ENCODE results near the gene MALT1.

Gene MALT1

GRCh38 chr18:58694720-58695468 is 23.6 kb downstream of the MALT1 start:
- H3K4me3 ChIP-seq (ENCODE audit: low read depth, low read length), result no peak overlapping the region
- no peak for DNase-seq (ENCODE audit: low read depth)
- TF ChIP-seq MYC (IDR thresholded peaks at IDR 0.05; ENCODE audit: low read depth, low read length) (no peak), POLR2A (IDR thresholded peaks at IDR 0.05; ENCODE audit: extremely low read depth, insufficient read length) (no peak), MAX (IDR thresholded peaks at IDR 0.05; ENCODE audit: low read depth, low read length) (no peak), CTCF (IDR thresholded peaks at IDR 0.05; ENCODE audit: low read depth, low read length) (no peak)

GRCh38 chr18:58695772-58696171 is 24.5 kb downstream of the MALT1 start:
- no peak for DNase-seq (ENCODE audit: low read depth)
- no peak for TF ChIP-seq POLR2A (IDR thresholded peaks at IDR 0.05; ENCODE audit: extremely low read depth, insufficient read length)
- TF ChIP-seq MYC (IDR thresholded peaks at IDR 0.05; ENCODE audit: low read depth, low read length), result no peak
- TF ChIP-seq MAX (IDR thresholded peaks at IDR 0.05; ENCODE audit: low read depth, low read length), result no peak
- no peak for TF ChIP-seq CTCF (IDR thresholded peaks at IDR 0.05; ENCODE audit: low read depth, low read length)
- H3K4me3 ChIP-seq (ENCODE audit: low read depth, low read length), result no peak overlapping the region

GRCh38 chr18:58697146-58697545 is 25.9 kb downstream of the MALT1 start:
- TF ChIP-seq MAX (IDR thresholded peaks at IDR 0.05; ENCODE audit: low read depth, low read length) (no peak), POLR2A (IDR thresholded peaks at IDR 0.05; ENCODE audit: extremely low read depth, insufficient read length) (no peak), MYC (IDR thresholded peaks at IDR 0.05; ENCODE audit: low read depth, low read length) (no peak), CTCF (IDR thresholded peaks at IDR 0.05; ENCODE audit: low read depth, low read length) (no peak)
- DNase-seq (ENCODE audit: low read depth), result no peak
- no peak overlapping the region for H3K4me3 ChIP-seq (ENCODE audit: low read depth, low read length)

GRCh38 chr18:58698701-58699193 is 27.5 kb downstream of the MALT1 start:
- no peak overlapping the region for H3K4me3 ChIP-seq (ENCODE audit: low read depth, low read length)
- TF ChIP-seq CTCF (IDR thresholded peaks at IDR 0.05; ENCODE audit: low read depth, low read length) (no peak), POLR2A (IDR thresholded peaks at IDR 0.05; ENCODE audit: extremely low read depth, insufficient read length) (no peak), MAX (IDR thresholded peaks at IDR 0.05; ENCODE audit: low read depth, low read length) (no peak), MYC (IDR thresholded peaks at IDR 0.05; ENCODE audit: low read depth, low read length) (no peak)
- DNase-seq (ENCODE audit: low read depth), result no peak

GRCh38 chr18:58699551-58699950 is 28.3 kb downstream of the MALT1 start:
- H3K4me3 ChIP-seq (ENCODE audit: low read depth, low read length), result no peak overlapping the region
- no peak for DNase-seq (ENCODE audit: low read depth)
- TF ChIP-seq MAX (IDR thresholded peaks at IDR 0.05; ENCODE audit: low read depth, low read length) (no peak), MYC (IDR thresholded peaks at IDR 0.05; ENCODE audit: low read depth, low read length) (no peak), CTCF (IDR thresholded peaks at IDR 0.05; ENCODE audit: low read depth, low read length) (no peak), POLR2A (IDR thresholded peaks at IDR 0.05; ENCODE audit: extremely low read depth, insufficient read length) (no peak)

Measured in NB4 (cell line).